ENCODE data around the gene CKAP5.

GRCh38 chr11:46728659-46729040 lies 117.4 kb downstream of the CKAP5 start:
- TF ChIP-seq LEF1 (IDR thresholded peaks at IDR 0.05; ENCODE audit: borderline replicate concordance) = no peak
- TF ChIP-seq ARNT (IDR thresholded peaks at IDR 0.05) = no peak
- TF ChIP-seq FOXM1 (IDR thresholded peaks at IDR 0.05; ENCODE audit: borderline replicate concordance) = no peak
- TF ChIP-seq PKNOX1 (IDR thresholded peaks at IDR 0.05) = no peak
- TF ChIP-seq NFRKB (IDR thresholded peaks at IDR 0.05) = no peak
- TF ChIP-seq SP1 (IDR thresholded peaks at IDR 0.05) = no peak
- no peak for TF ChIP-seq BHLHE40 (IDR thresholded peaks at IDR 0.05; ENCODE audit: borderline replicate concordance)
- no peak for TF ChIP-seq FOXA1 (IDR thresholded peaks at IDR 0.05)
- TF ChIP-seq TARDBP (IDR thresholded peaks at IDR 0.05) = no peak
- no peak for TF ChIP-seq HDGF (IDR thresholded peaks at IDR 0.05; ENCODE audit: borderline replicate concordance)
